MCF 10A (cell line): ENCODE measurements around the gene DNAH10. TPM values are rescaled to one million over a fixed set of nuclear protein-coding genes. Genes with fewer than 3 reads are reported as not detected.

Experiments
- BruUV-seq: library from RNA; stranded (reverse); fragments of 400-500 nt; replicated peaks from 2 replicates; lab custom pipeline; 2021; lab: Mats Ljungman, UMichigan
- CTCF ChIA-PET: fragments of 300-600 bp; sonication (Branson Sonifier 250); formaldehyde crosslinking; extraction: SDS; loops from one replicate; lab custom pipeline; 2021; ENCODE audit warnings: antibody characterized with exemption, inconsistent platforms; lab: Yijun Ruan, JAX
- POLR2A ChIA-PET: fragments of 300-600, 350-650 bp; sonication (Branson Sonifier 250); formaldehyde crosslinking; extraction: SDS; loops from one replicate; lab custom pipeline; 2020; ENCODE audit warnings: antibody characterized with exemption, inconsistent platforms; lab: Yijun Ruan, JAX
- DNase-seq: peaks from one replicate; pipeline ENCODE4 v3.0.0-alpha.2; 2018; ENCODE audit not compliant: unreplicated experiment
- H3K27ac Mint-ChIP-seq: one replicate; pipeline ENCODE4 v1.8.0; 2022; ENCODE audit warnings: mild to moderate bottlenecking, low read depth, mixed read lengths; ENCODE audit not compliant: unreplicated experiment
- H3K27me3 Mint-ChIP-seq: one replicate; pipeline ENCODE4 v1.8.0; 2022; ENCODE audit warnings: mixed read lengths; ENCODE audit not compliant: insufficient read depth, unreplicated experiment
- H3K36me3 Mint-ChIP-seq: one replicate; pipeline ENCODE4 v1.8.0; 2022; ENCODE audit warnings: mild to moderate bottlenecking, moderate library complexity, mixed read lengths; ENCODE audit not compliant: insufficient read depth, unreplicated experiment
- H3K4me1 Mint-ChIP-seq: one replicate; pipeline ENCODE4 v1.8.0; 2022; ENCODE audit warnings: mixed read lengths; ENCODE audit not compliant: insufficient read depth, unreplicated experiment
- H3K4me3 Mint-ChIP-seq: one replicate; pipeline ENCODE4 v1.8.0; 2022; ENCODE audit warnings: mild to moderate bottlenecking, moderate library complexity, mixed read lengths; ENCODE audit not compliant: unreplicated experiment
- H3K9me3 Mint-ChIP-seq: one replicate; pipeline ENCODE4 v1.8.0; 2022; ENCODE audit warnings: mixed read lengths; ENCODE audit not compliant: unreplicated experiment
- CTCF ChIP-seq: fragments of 200-600 bp; IDR thresholded peaks from one replicate; pipeline ENCODE4 v1.8.0; 2022; ENCODE audit warnings: antibody characterized with exemption, mild to moderate bottlenecking; ENCODE audit not compliant: unreplicated experiment
- intact Hi-C: fragments of 100-400 bp; cut with micrococcal nuclease; formaldehyde crosslinking; loops from 2 replicates; pipeline ENCODE4 v1.14.1; 2022
- total RNA-seq: library from RNA; stranded (reverse); gene quantifications from 2 replicates; pipeline ENCODE4 v1.2.3, GENCODE V29; 2022

DNAH10 gene
- total RNA-seq, 1 experiment from 2014 or later = 0.21 TPM

GRCh38 chr12:123957196-123957595 lies 195.1 kb downstream of the DNAH10 start:
- CTCF ChIA-PET = interaction anchor here (0.6 to 1.3 kb wide), 3 partner anchors 10 to 33 kb away, joined by 3 to 5 read pairs (median 4); no protein-coding TSS in a partner anchor

GRCh38 chr12:123958462-123958861 lies 196.4 kb downstream of the DNAH10 start:
- DNase-seq = no peak
- no TSS peak for BruUV-seq
- POLR2A ChIA-PET = no interaction called here
- no peak for TF ChIP-seq CTCF
- intact Hi-C loops = no loop called here
- H3K4me1 Mint-ChIP-seq = no peaks in the 10 kb centered on the region
- no peaks in the 10 kb centered on the region for H3K36me3 Mint-ChIP-seq
- no peaks in the 10 kb centered on the region for H3K9me3 Mint-ChIP-seq
- H3K4me3 Mint-ChIP-seq = no peak overlapping the region
- no peak overlapping the region for H3K27ac Mint-ChIP-seq
- CTCF ChIA-PET = interaction anchor here (0.7 to 1.3 kb wide), 2 partner anchors 8 to 154 kb away, joined by 3 to 6 read pairs; no protein-coding TSS in a partner anchor
- H3K27me3 Mint-ChIP-seq = no peaks in the 10 kb centered on the region

More at GRCh38 chr12:123957196-123957595, 195.1 kb downstream of the DNAH10 start:
- intact Hi-C loops = no loop called here
- H3K27ac Mint-ChIP-seq = no peak overlapping the region
- H3K4me3 Mint-ChIP-seq = no peak overlapping the region
- H3K4me1 Mint-ChIP-seq = no peaks in the 10 kb centered on the region
- DNase-seq = no peak
- no peak for TF ChIP-seq CTCF
- no peaks in the 10 kb centered on the region for H3K9me3 Mint-ChIP-seq
- POLR2A ChIA-PET = interaction anchor here (1.3 kb wide), 1 partner anchor 15 kb away, joined by 4 read pairs; no protein-coding TSS in a partner anchor
- no peaks in the 10 kb centered on the region for H3K27me3 Mint-ChIP-seq
- H3K36me3 Mint-ChIP-seq = no peaks in the 10 kb centered on the region
- no TSS peak for BruUV-seq

- ChIA-PET CTCF (interaction anchor here (0.7 to 1.3 kb wide), 2 partner anchors 9 to 155 kb away, joined by 3 to 6 read pairs; no protein-coding TSS in a partner anchor), POLR2A (no interaction called here)
- no peak overlapping the region for H3K4me3 Mint-ChIP-seq
- no peak for DNase-seq
- no peaks in the 10 kb centered on the region for H3K36me3 Mint-ChIP-seq
- no TSS peak for BruUV-seq
- no peak overlapping the region for H3K27ac Mint-ChIP-seq
- intact Hi-C loops = no loop called here
- no peaks in the 10 kb centered on the region for H3K9me3 Mint-ChIP-seq
- no peaks in the 10 kb centered on the region for H3K4me1 Mint-ChIP-seq
- TF ChIP-seq CTCF = no peak
- no peaks in the 10 kb centered on the region for H3K27me3 Mint-ChIP-seq
Measured at GRCh38 chr12:123958876-123959275, 196.8 kb downstream of the DNAH10 start.

GRCh38 chr12:123960029-123960735 lies 198.1 kb downstream of the DNAH10 start:
- POLR2A ChIA-PET = interaction anchor here (0.7 to 1.0 kb wide), 2 partner anchors 14 to 1734 kb away, joined by 3 read pairs; partner anchors contain the start of gene DIABLO
- no peaks in the 10 kb centered on the region for H3K4me1 Mint-ChIP-seq
- no peak overlapping the region for H3K4me3 Mint-ChIP-seq
- TF ChIP-seq CTCF = no peak
- CTCF ChIA-PET = interaction anchor here (0.6 to 1.7 kb wide), 2 partner anchors 158 to 184 kb away, joined by 3 to 4 read pairs; no protein-coding TSS in a partner anchor
- no peak overlapping the region for H3K27ac Mint-ChIP-seq
- intact Hi-C loops = no loop called here
- DNase-seq = no peak
- H3K36me3 Mint-ChIP-seq = no peaks in the 10 kb centered on the region
- H3K27me3 Mint-ChIP-seq = no peaks in the 10 kb centered on the region
- no TSS peak for BruUV-seq
- no peaks in the 10 kb centered on the region for H3K9me3 Mint-ChIP-seq
